HG02588 (cell line): Measurements from ENCODE around the gene RNF19B.

Experiments used
- ATAC-seq: cut with Tn5 transposase; IDR thresholded peaks from one replicate; pipeline ENCODE4 v1.9.1; 2021; ENCODE audit warnings: mild to moderate bottlenecking, moderate library complexity; ENCODE audit not compliant: unreplicated experiment

RNF19B gene

DNA sequence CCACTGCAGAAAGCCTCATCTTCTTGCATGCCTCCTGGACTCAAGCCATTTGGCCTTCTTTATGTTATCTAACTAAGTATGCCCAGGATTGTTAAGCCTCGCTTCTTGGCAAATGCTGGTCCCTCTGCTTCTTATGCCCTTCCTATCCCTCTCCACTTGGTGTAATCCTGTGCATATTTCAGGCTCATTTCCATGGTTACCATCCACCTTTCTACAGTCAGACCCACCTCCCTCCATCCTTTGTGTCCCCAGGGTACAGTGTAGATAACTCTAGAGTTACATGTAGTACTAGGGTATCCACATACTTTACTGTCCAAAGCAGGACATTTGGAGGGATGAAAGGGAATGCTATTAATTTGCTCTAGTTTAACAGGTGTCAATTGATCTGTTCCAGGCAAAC, 6.5 kb upstream of the RNF19B start:
- ATAC-seq, result no peak

DNA sequence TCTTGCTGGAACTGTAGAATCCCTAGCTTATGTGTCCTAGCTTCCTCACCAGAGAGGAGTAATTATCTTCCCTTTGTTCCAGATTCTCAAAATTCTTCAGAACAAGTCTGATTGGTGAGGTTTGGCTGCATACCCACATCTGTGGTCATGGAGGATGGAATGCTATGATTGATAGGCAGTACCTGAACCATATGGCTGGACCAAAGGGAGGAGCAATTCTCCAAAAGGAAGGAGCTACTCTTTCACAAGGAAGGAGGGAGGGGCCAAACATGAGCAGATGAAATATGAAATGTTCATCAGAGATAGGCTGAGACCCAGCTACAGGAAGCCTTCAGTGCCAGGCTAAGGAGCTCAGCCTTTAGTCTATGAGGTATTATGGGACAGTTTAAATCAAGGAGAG, 5.0 kb upstream of the RNF19B start:
- ATAC-seq, result no peak

- no peak for ATAC-seq
These were observed 3.4 kb upstream of the RNF19B start for GRCh38 chr1:32967888-32968568.

- no peak for ATAC-seq
These were observed 2.3 kb upstream of the RNF19B start for GRCh38 chr1:32966900-32967299.

DNA sequence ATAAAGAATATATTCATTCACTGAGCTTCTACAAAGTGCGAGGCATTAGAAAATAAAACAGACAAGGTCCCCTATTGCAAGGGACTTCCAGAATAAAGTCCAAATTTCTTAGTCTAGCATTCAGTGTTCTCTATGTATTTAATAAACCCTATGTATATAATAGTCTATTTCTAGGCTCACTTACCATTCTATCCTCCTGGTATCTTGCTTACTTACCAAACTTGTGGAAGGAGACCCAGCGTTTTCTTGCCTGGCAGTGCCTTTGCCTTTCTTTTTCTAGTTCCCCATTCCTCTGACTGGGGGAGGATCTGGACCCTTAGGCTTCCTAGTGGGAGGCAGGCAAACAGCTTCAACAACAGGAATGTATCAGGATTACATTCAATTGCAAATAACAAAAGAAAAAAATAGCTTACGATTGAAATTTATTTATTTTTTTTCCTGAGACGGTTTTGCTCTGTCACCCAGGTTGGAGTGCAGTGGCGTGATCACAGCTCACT, 690 bp upstream of the RNF19B start:
- no peak for ATAC-seq

DNA sequence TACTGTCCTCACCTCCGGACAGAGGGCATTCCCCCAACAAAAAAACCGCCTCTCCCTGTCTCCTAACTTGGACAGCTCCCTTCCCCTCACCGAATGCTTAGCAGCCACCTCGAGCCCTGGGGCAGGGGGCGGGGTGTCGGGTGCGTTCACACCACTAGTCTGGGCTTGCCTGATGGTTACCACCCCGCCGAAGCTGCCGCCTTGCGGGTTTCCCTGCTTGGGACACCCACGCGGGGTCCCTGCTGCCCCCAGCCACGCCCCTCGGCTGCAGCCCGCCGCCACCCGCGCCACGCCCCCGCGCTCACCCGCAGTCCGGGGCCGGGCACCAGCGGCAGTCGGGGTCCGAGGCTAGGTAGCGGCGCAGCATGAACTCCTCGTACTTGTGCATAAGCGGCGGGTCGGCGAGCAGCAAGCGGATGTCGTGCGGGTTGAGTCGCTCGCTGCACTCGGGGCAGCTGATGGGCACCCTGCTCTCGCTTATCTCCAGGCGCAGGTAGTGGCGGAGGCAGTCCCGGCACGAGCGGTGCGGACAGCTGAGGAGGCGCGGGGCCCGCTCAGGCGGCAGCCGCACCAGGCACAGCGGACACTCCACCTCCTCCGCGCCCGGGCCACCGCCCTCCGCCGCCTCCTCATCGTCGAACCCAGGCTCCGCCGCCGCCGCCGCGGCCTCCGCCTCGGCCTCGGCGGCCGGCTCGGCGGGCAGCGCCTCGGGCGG, 706 bp downstream of the RNF19B start:
- peak; percentile 26 for ATAC-seq

- ATAC-seq, result no peak
These were observed 2.2 kb downstream of the RNF19B start for GRCh38 chr1:32962248-32962896.

GRCh38 chr1:32960819-32961355, 3.7 kb downstream of the RNF19B start:
- no peak for ATAC-seq

- no peak for ATAC-seq
These were observed 4.3 kb downstream of the RNF19B start for GRCh38 chr1:32960342-32960741.

GRCh38 chr1:32958827-32959226, 5.8 kb downstream of the RNF19B start:
- no peak for ATAC-seq

DNA sequence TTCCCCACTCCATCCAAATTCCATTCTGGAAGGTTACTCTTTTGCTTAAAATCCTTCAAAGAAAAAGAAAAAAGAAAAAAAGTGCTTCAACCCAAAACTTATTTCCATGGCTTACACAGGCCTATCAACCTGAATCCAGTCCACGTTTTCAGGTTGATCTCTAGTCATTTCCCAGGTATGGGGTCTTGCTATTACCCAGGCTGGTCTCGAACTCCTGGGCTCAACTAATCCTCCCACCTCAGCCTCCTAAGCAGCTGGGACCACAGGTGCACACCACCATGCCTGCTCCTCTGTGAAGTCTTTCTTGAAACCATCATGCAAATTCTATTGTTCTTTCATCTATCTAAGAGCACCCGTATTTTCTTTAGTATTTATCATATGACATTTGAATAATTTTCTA, 7.6 kb downstream of the RNF19B start:
- no peak for ATAC-seq

DNA sequence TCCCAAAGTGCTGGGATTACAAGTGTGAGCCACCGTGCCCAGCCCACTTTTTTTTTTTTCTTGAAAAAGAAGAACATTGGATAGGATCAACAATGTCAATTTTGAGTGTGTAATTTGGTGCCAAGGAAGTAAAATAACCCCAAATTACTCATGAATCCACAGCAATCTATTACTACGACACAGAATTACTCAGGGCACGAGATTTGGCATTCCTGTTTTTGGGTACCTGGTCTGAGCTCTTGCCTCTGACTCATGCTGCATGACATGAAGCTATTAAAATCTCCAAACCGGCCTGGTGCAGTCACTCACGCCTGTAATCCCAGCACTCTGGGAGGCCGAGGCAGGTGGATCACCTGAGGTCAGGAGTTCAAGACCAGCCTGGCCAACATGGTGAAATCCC, 10.4 kb downstream of the RNF19B start:
- ATAC-seq, result no peak

GRCh38 chr1:32953495-32953894, 11.1 kb downstream of the RNF19B start:
- no peak for ATAC-seq

GRCh38 chr1:32949519-32949918, 15.1 kb downstream of the RNF19B start:
- no peak for ATAC-seq

DNA sequence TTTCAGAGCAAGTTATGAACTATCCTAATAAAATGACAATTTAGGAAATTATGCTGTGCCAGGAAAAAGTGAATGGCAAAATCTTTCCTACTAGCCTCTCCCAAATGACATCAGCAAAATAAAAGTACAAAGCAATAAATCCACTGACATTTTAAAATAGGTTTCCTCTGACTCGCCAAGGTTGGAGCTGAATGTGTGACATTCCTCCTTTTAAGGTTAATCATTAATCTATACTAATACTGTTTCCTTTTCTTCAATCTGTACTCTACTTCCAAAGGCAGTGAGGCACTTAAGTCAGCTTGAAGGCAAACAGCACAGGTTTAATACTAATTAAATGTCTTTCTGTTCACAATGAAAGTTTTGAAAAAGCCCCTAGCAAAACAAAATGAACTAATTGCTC, 15.7 kb downstream of the RNF19B start:
- no peak for ATAC-seq

DNA sequence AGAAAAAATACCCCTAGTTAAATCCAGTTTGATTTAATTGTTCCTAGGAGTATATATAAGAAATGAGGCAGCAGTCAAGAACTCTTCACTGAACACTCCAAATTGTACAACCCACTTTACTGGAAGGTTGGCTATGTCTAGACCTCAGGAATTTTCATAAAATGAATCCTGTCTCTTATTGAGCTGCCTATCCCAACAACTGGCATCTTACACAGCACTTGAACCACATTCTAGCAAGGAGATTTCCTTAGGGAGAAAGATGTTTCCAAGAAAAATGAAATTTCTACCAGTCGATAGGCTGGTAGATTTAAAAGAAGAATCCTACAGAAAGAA, 16.3 kb downstream of the RNF19B start:
- no peak for ATAC-seq

DNA sequence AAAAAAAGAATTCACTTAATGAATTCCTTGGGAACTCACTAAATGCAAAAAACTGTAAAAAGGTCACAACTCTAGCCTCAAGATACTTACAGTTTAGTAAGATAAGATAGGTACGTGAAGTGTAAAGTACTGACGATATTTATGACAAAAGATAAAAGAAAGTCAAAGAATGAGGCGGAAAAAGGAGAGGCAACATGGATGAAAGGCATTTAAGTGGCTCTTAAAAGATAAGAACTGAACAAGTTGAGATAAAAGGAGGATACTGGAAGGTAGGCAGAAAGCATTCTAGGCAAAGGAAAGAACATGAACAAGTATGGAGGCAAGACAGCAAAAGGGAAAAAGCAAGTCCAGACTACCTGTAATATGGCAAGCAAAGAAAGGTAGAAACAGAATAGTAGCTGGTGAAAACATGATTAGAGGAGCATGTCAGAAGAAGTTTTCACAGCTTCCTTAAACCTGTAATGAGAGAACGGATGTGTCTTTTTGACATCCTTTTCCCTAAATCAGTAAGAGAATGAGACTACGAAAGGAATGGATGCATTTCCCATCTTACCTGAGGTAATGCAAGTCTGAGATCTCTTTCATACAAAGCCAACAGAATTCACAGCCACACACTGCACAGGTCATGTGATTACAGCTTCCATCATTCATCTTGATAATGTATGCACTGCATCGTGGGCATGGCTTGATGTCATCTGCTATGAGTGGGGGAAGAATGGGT, 16.8 kb downstream of the RNF19B start:
- ATAC-seq, result no peak

DNA sequence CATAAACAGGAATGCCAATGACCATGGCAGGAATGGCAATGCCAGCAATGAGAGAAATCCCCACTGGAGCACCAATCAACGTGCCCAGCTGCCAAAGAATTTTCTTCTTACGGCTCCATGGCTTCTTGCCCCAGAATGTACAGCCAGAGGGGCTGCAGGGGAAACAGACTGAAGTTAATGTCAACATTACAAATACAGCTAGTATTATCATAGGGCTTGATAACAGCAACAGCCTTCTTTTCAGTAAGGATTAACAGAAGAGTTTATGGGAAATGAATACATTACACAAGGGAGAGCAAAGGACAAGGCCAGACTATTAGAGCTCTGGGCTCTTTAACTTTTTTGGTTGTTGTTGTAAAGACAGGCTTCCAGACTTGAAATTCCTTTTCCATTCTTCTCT, 18.2 kb downstream of the RNF19B start:
- ATAC-seq, result no peak

DNA sequence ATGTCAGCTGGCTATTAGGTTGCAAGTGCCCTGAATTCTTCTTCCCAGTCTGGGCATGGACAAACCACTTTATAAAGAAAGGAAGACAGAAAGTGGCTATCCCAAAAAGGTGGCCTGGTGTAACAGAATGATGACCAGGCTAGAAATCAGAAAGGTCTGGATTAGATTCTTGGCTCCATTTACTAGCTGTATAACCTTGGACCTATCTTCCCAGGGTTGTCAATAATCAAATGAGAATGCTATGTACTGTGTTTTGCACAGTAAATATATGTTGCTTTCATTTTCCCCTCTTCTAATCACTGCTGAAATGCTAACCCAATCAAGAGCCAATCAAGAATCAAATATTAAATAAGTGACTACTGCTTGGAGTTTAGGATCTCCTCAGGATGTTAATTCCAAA, 20.4 kb downstream of the RNF19B start:
- ATAC-seq, result no peak

DNA sequence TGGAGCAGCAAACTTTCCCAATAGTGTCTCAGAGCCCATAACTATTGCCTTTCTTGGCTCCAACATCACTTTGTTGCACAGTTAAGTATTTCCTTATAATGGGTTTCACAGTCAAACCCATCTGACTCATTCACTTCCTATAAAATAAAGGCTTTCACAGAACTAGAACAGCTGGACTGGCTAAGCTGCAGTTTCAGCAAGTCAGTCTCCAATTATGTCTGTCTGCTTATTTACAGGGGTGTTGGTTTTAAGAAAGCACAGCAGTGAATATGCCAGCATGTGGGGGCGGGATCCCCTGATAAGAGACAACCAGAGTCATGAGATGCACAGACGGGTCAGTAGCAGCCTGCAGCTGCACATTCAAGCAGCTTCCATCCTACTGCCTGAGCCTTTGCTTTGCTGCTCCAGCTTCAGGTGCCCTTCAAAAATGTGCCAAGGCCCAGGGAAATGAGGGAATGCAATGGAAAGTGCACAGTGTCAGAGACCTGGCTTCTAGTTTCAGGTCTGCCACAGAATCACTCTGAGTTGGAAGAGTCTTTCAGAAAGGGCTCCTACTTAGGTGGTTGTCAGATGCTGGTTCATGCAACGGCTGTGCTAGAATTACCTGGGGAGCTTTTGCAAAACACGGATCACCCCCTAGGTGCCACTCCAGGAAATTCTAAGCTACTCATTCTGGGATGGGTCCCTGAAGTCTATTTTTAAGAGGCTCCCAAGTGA, 24.8 kb downstream of the RNF19B start:
- no peak for ATAC-seq

- no peak for ATAC-seq
These were observed 27.5 kb downstream of the RNF19B start for GRCh38 chr1:32937061-32937460.
